Neural cell (in vitro differentiated cells): Measurements from ENCODE around the gene IRAK2. TPM values are rescaled to one million over a fixed set of nuclear protein-coding genes. Genes with fewer than 3 reads are reported as not detected.
"Not testable (repeated sequence)": the region's sequence is repeated elsewhere in the genome, so short reads cannot be mapped to it uniquely, and the experiment has no call there.

Experiments used
- H2AFZ ChIP-seq: fragments of 200-600, 300-800 bp; sonication (generic), shearing (Covaris generic); 2 replicates; pipeline ENCODE4 v1.6.0; 2014; ENCODE audit warnings: low read depth, mild to moderate bottlenecking, antibody characterized with exemption, low read length, moderate library complexity
- H3F3A ChIP-seq: fragments of 200-600 bp; shearing (Covaris generic); 2 replicates; pipeline ENCODE4 v1.6.1; 2016; ENCODE audit warnings: mild to moderate bottlenecking, moderate library complexity, mixed read lengths, antibody characterized with exemption, low read length; ENCODE audit not compliant: insufficient read depth, poor library complexity, severe bottlenecking
- H3K27ac ChIP-seq: fragments of 200-600, 300-800 bp; sonication (generic), shearing (Covaris generic); 2 replicates; pipeline ENCODE4 v1.5.1; 2014; ENCODE audit warnings: mild to moderate bottlenecking, low read length, moderate library complexity
- H3K27me3 ChIP-seq: fragments of 300-800, 200-600 bp; sonication (generic), shearing (Covaris generic); 2 replicates; pipeline ENCODE4 v1.6.0; 2014; ENCODE audit warnings: mild to moderate bottlenecking, low read depth, low read length, moderate library complexity; ENCODE audit not compliant: insufficient read depth
- H3K36me3 ChIP-seq: fragments of 300-800, 200-600 bp; sonication (generic), shearing (Covaris generic); 2 replicates; pipeline ENCODE4 v1.5.1; 2014; ENCODE audit warnings: mild to moderate bottlenecking, antibody characterized with exemption, low read length, moderate library complexity; ENCODE audit not compliant: insufficient read depth
- H3K4me2 ChIP-seq: fragments of 300-800, 200-600 bp; sonication (generic), shearing (Covaris generic); 2 replicates; pipeline ENCODE4 v1.6.0; 2014; ENCODE audit warnings: mild to moderate bottlenecking, low read length
- H3K4me3 ChIP-seq: fragments of 300-800, 200-600 bp; sonication (generic), shearing (Covaris generic); 2 replicates; pipeline ENCODE4 v1.5.1; 2014; ENCODE audit warnings: mild to moderate bottlenecking, low read length, moderate library complexity
- H3K79me2 ChIP-seq: fragments of 200-600 bp; shearing (Covaris generic); replicated peaks from 2 replicates; pipeline ENCODE4 v1.6.0; 2014; ENCODE audit warnings: mild to moderate bottlenecking, low read length, moderate library complexity; ENCODE audit not compliant: insufficient read depth
- H3K9ac ChIP-seq: fragments of 300-800, 200-600 bp; sonication (generic), shearing (Covaris generic); 2 replicates; pipeline ENCODE4 v1.6.1; 2016; ENCODE audit warnings: mild to moderate bottlenecking, low read length, mixed read lengths
- H3K9me2 ChIP-seq: fragments of 200-600 bp; shearing (Covaris generic); 2 replicates; pipeline ENCODE4 v1.6.1; 2016; ENCODE audit warnings: mild to moderate bottlenecking, low read length, mixed read lengths; ENCODE audit not compliant: insufficient read depth
- H3K9me3 ChIP-seq: fragments of 200-600, 300-800 bp; sonication (generic), shearing (Covaris generic); 2 replicates; pipeline ENCODE4 v1.6.1; 2016; ENCODE audit warnings: mild to moderate bottlenecking, mixed run types, low read length, moderate library complexity, mixed read lengths
- H4K20me1 ChIP-seq: fragments of 200-600 bp; shearing (Covaris generic); 2 replicates; pipeline ENCODE4 v1.6.1; 2016; ENCODE audit warnings: mild to moderate bottlenecking, mixed run types; ENCODE audit not compliant: insufficient read depth
- EP300 ChIP-seq: fragments of 450-650 bp; conservative IDR thresholded peaks from 2 replicates; pipeline ENCODE4 v1.6.1; 2014; ENCODE audit warnings: antibody characterized with exemption, mild to moderate bottlenecking, moderate library complexity; ENCODE audit not compliant: poor library complexity, severe bottlenecking
- EZH2 ChIP-seq: fragments of 200-600, 300-800 bp; shearing (Covaris generic), sonication (generic); IDR thresholded peaks from 2 replicates; pipeline ENCODE4 v1.6.1; 2014; ENCODE audit warnings: antibody characterized with exemption, low read length, borderline replicate concordance, mild to moderate bottlenecking; ENCODE audit not compliant: insufficient read depth, poor library complexity, severe bottlenecking
- MXI1 ChIP-seq: fragments of 450-650 bp; conservative IDR thresholded peaks from 2 replicates; pipeline ENCODE4 v1.6.1; 2014; ENCODE audit warnings: antibody characterized with exemption, mild to moderate bottlenecking; ENCODE audit not compliant: poor library complexity, severe bottlenecking
- POLR2AphosphoS5 ChIP-seq: IDR thresholded peaks from 2 replicates; pipeline ENCODE4 v1.6.1; 2012
- RAD21 ChIP-seq: fragments of 450-650 bp; conservative IDR thresholded peaks from 2 replicates; pipeline ENCODE4 v1.6.1; 2014; ENCODE audit warnings: antibody characterized with exemption, mild to moderate bottlenecking, moderate library complexity
- SMC3 ChIP-seq: fragments of 450-650 bp; conservative IDR thresholded peaks from 2 replicates; pipeline ENCODE4 v1.6.1; 2014; ENCODE audit warnings: antibody characterized with exemption, mild to moderate bottlenecking, moderate library complexity; ENCODE audit not compliant: poor library complexity
- TAF1 ChIP-seq: IDR thresholded peaks from 2 replicates; pipeline ENCODE4 v1.6.1; 2012; ENCODE audit warnings: low read depth
- polyA plus RNA-seq: library from polyadenylated mRNA; depleted of rRNA; stranded (reverse); fragments of >200 nt; gene quantifications from 2 replicates; pipeline ENCODE4 v1.2.3, GENCODE V29; 2014
- TF ChIP-seq, protein P1 (sequence below): IDR thresholded peaks from 2 replicates; pipeline ENCODE4 v1.6.1; 2012; ENCODE audit warnings: borderline replicate concordance
- TF ChIP-seq, protein P2 (sequence below): fragments of 450-650 bp; IDR thresholded peaks from 2 replicates; pipeline ENCODE4 v1.5.1; 2014; ENCODE audit warnings: antibody characterized with exemption, mild to moderate bottlenecking, moderate library complexity; ENCODE audit not compliant: poor library complexity, severe bottlenecking

The IRAK2 gene
- polyA plus RNA-seq, 1 donor from 2014 or later, result 0.84 TPM

DNA sequence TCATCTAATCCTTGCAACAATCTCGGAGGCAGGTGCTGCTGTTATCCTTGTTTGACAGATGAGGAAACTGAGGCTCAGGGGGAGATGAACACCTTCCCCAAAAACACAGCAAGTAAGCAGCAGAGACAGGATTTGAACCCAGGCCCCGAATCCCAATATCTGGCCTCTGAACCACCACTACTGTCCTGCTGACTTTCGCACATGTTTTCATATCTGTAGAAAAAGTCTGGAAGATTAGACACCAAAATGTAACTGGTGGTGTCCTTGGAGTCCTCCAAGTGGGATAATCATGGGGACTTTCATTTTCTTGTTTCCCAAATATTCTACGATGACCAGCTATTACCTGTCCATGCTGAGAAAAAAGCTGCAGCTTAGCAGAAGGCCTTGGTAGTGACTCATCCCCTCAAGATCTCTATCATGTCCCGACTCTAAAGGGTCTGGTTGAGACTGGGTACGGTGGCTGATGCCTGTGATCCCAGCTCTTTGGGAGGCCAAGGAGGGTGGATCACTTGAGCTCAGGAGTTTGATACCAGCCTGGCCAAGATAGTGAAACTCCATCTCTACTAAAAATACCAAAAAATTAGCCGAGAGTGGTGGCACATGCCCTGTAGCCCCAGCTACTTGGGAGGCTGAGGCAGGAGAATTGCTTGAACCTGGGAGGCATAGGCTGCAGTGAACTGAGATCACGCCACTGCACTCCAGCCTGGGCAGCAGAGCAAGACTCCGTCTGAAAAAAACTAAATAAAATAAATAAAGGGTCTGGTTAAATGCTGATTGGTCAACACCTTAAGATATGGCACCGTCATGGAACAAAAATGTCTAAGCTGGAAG lies 8.6 kb downstream of the IRAK2 start:
- Histone ChIP-seq H3K9ac (no peak overlapping the region), H4K20me1 (no peaks in the 10 kb centered on the region), H3K9me3 (no peaks in the 10 kb centered on the region), H3K4me2 (no peak overlapping the region), H3K4me3 (no peak overlapping the region), H3K27me3 (no peaks in the 10 kb centered on the region), H3K36me3 (no peaks in the 10 kb centered on the region), H3K27ac (no peak overlapping the region), H2AFZ (no peak overlapping the region), H3K9me2 (no peaks in the 10 kb centered on the region), H3F3A (no peaks in the 10 kb centered on the region), H3K79me2 (no peaks in the 10 kb centered on the region)
- TF ChIP-seq SMC3 (no peak), TAF1 (no peak), EZH2 (no peak), MXI1 (no peak), RAD21 (no peak), EP300 (no peak), POLR2AphosphoS5 (no peak)
- TF ChIP-seq, protein P1, sequence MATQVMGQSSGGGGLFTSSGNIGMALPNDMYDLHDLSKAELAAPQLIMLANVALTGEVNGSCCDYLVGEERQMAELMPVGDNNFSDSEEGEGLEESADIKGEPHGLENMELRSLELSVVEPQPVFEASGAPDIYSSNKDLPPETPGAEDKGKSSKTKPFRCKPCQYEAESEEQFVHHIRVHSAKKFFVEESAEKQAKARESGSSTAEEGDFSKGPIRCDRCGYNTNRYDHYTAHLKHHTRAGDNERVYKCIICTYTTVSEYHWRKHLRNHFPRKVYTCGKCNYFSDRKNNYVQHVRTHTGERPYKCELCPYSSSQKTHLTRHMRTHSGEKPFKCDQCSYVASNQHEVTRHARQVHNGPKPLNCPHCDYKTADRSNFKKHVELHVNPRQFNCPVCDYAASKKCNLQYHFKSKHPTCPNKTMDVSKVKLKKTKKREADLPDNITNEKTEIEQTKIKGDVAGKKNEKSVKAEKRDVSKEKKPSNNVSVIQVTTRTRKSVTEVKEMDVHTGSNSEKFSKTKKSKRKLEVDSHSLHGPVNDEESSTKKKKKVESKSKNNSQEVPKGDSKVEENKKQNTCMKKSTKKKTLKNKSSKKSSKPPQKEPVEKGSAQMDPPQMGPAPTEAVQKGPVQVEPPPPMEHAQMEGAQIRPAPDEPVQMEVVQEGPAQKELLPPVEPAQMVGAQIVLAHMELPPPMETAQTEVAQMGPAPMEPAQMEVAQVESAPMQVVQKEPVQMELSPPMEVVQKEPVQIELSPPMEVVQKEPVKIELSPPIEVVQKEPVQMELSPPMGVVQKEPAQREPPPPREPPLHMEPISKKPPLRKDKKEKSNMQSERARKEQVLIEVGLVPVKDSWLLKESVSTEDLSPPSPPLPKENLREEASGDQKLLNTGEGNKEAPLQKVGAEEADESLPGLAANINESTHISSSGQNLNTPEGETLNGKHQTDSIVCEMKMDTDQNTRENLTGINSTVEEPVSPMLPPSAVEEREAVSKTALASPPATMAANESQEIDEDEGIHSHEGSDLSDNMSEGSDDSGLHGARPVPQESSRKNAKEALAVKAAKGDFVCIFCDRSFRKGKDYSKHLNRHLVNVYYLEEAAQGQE, result no peak
- TF ChIP-seq, protein P2, sequence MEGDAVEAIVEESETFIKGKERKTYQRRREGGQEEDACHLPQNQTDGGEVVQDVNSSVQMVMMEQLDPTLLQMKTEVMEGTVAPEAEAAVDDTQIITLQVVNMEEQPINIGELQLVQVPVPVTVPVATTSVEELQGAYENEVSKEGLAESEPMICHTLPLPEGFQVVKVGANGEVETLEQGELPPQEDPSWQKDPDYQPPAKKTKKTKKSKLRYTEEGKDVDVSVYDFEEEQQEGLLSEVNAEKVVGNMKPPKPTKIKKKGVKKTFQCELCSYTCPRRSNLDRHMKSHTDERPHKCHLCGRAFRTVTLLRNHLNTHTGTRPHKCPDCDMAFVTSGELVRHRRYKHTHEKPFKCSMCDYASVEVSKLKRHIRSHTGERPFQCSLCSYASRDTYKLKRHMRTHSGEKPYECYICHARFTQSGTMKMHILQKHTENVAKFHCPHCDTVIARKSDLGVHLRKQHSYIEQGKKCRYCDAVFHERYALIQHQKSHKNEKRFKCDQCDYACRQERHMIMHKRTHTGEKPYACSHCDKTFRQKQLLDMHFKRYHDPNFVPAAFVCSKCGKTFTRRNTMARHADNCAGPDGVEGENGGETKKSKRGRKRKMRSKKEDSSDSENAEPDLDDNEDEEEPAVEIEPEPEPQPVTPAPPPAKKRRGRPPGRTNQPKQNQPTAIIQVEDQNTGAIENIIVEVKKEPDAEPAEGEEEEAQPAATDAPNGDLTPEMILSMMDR, result no peak

DNA sequence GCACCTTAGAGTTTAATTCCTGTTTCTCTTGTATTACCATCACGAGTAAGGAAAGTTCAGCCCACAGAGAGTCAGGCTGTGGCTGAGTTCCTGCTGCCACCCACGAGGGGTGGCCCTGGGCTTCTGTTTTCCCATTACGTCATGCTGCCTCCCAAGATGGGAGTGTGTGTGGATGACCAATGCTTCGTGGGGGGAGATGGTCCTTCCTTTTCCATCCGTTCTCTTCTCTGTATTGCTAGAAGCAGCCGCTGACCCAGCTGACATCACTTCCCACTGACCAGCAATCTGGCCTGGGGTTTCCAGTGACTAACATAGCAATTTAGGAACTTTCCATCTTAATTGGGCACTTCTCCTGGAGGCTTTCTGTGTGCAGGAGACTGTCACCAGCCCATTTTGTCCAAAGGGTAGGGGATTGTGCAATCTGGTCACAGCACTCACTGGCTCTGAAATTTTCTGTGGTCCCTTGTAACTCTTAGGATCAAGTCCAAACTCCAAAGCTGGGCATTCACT lies 9.3 kb downstream of the IRAK2 start:
- Histone ChIP-seq H3K36me3 (no peaks in the 10 kb centered on the region), H4K20me1 (no peaks in the 10 kb centered on the region), H3F3A (no peaks in the 10 kb centered on the region), H3K4me2 (no peak overlapping the region), H3K9ac (no peak overlapping the region), H3K9me3 (no peaks in the 10 kb centered on the region), H3K27ac (no peak overlapping the region), H3K9me2 (no peaks in the 10 kb centered on the region), H3K79me2 (no peaks in the 10 kb centered on the region), H2AFZ (no peak overlapping the region), H3K27me3 (no peaks in the 10 kb centered on the region), H3K4me3 (no peak overlapping the region)
- TF ChIP-seq TAF1, result no peak
- no peak for TF ChIP-seq POLR2AphosphoS5
- TF ChIP-seq SMC3, result no peak
- TF ChIP-seq RAD21, result no peak
- TF ChIP-seq EZH2, result no peak
- TF ChIP-seq, protein P2, result no peak
- no peak for TF ChIP-seq MXI1
- TF ChIP-seq, protein P1, result no peak
- TF ChIP-seq EP300, result no peak

DNA sequence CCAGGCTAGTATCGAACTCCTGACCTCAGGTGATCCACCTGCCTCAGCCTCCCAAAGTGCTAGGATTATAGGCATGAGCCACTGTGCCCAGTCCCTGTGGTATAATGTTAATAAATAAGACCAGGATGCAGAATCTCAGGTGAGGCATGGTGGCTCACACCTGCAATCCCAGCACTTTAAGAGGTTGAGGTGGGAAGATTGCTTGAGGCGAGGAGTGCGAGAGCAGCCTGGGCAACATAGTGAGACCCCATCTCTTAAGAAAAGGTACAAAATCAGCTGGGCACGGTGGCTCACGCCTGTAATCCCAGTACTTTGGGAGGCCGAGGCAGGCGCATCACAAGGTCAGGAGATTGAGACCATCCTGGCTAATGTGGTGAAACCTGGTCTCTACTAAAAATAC lies 10.6 kb downstream of the IRAK2 start:
- not testable (repeated sequence) for H3K27me3 ChIP-seq, H3K79me2 ChIP-seq, H3K4me3 ChIP-seq, H3K36me3 ChIP-seq, H2AFZ ChIP-seq, H3K27ac ChIP-seq, H3K4me2 ChIP-seq, H3K9me3 ChIP-seq, H4K20me1 ChIP-seq, H3F3A ChIP-seq, H3K9ac ChIP-seq, H3K9me2 ChIP-seq
